Ureter (tissue), 1 donor: ENCODE results near the gene RAP1GAP2. TPM values are rescaled to one million over a fixed set of nuclear protein-coding genes. Genes with fewer than 3 reads are reported as not detected.

ENCODE experiments used
- DNase-seq: peaks from one replicate; pipeline ENCODE4 v3.0.0-alpha.2; 2020; ENCODE audit warnings: low spot score
- total RNA-seq: library from RNA; stranded (reverse); gene quantifications from one replicate; pipeline ENCODE4 v1.2.4, GENCODE V29; 2023
- donor health status: DM: yes; HTN: yes; CAD: no.

Gene RAP1GAP2
- total RNA-seq, 1 donor from 2014 or later, result 49.2 TPM

DNA sequence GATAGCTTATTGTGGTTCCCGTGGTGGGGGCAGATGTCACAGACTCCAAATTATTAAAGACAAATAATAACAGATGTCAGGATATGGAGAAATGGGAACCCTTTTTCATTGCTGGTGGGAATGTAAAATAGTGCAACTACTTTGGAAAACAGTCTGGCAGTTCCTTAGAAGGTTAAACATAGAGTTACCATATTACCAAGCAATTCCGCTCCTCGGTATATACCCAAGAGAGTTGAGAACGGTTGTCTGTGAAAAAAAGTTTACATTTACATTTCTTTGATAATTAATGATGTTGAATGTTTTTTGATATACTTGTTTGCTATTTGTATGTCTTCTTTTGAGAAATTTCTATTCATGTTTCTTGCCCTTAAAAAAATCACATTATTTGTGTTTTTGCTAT, 226.0 kb downstream of the RAP1GAP2 start:
- no peak for DNase-seq

DNA sequence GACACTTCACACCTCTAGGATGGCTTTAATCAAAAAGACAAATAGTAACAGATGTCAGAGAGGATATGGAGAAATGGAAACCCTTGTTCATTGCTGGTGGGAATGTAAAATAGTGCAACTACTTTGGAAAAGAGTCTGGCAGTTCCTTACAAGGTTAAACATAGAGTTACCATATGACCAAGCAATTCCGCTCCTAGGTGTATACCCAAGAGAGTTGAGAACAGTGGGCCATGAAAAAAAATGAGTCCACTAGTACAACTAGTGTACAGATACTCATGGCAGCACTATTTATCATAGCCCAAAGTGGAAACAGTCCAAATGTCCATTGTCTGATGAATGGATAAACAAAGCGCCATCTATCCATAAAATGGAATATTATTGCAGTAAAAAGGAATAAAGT, 228.1 kb downstream of the RAP1GAP2 start:
- DNase-seq, result no peak

DNA sequence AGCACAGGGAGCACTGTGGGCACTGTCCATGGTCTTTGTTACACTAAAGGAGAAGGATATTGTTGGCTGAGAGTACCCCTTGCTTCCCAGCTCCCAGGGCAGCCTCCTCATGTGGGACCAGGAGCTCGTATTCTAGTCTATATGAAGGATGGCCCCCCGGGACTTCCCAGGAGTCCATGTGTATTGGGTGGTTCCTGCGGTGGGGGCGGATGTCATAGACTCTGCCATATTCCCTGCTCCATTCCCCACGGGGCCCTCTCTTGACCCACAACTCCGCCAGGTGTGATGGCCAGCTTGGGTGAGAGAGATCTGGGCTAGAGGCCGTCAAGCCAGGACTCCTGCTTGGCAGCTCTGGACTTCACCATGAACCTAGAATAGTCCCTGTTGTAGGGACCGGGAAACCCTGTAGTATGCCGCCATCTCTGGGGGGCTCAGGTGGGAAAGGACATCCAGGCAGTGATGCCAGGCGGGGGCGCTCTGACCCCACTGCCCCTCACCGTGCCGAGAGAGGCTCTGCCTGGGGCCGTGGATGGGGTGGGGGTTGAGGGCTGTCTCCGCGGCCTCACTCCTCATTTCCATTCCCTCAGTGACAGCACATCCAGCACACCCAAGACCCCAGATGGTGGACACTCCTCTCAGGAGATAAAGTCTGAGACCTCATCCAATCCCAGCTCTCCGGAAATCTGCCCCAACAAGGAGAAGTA, 229.3 kb downstream of the RAP1GAP2 start:
- no peak for DNase-seq

DNA sequence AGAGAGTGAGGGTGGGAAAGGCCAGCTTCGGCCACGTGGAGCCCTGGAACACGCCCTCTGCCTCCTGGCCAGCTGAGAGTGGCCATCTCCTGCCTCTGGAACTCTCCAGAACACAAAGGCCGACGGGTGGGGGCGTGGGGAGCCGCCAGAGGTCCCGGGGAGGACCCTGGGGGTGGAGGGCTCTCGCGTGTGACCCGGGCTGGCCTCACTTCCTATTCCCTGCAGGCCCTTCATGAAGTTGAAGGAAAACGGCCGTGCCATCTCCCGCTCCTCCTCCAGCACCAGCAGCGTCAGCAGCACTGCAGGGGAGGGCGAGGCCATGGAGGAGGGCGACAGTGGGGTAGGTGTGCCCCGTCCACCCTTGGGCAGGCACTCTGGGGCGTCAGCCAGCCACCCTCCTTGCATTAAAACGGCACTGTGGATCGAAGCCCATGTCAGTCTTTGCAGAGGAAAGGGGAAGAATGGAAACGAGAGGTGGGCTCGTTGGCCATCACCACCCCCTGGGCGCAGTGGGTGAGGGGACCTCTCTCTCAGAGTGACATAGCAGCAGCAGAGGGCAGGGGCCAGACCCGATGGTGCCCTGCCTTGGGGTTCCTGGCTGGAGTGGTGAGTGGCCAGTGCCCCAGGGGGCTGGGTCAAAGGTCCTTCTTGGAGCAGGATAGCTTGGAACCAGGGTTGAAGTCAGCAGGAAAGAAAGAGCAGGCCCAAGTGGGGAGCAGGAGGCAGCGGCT, 230.1 kb downstream of the RAP1GAP2 start:
- no peak for DNase-seq

DNA sequence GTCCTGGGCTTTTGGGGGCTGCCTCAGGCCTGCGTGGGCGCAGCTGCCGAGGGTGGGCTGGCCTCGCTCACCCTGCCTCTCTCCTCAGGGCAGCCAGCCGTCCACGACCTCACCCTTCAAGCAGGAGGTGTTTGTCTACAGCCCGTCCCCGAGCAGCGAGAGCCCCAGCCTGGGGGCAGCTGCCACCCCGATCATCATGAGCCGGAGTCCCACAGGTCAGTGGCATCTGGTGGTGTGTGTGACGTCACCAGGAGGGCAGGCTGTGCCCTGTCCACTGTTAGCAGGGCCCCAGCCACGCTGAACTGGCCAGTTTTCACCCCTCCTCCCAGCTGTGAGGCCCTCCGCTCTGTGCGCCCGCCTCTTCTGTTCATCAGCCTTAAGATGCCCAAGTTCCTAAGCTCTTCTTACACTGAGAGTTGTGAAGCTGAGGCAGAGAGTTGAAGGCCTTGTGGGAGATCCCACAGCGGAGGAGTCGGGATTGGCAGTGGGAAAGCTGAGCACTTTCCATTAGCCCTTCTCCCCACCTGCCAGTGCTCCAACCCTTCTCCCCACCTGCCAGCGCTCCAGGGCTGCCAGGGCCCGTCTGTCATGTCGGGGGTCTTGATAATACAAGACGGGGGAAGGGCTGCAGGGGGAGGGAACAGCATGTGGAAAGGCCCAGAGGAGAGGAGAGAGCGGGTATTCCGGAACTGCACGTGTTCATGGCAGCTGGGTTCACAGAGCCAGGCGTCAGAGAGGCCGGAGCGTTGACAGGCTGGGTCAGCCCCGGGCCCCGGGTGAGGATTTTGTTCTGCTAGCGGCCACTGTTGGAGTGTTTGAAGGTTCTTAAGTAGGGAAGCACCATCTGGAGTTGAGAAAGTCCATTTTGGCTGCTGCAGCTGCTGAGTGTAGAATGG, 230.9 kb downstream of the RAP1GAP2 start:
- DNase-seq, result no peak

DNA sequence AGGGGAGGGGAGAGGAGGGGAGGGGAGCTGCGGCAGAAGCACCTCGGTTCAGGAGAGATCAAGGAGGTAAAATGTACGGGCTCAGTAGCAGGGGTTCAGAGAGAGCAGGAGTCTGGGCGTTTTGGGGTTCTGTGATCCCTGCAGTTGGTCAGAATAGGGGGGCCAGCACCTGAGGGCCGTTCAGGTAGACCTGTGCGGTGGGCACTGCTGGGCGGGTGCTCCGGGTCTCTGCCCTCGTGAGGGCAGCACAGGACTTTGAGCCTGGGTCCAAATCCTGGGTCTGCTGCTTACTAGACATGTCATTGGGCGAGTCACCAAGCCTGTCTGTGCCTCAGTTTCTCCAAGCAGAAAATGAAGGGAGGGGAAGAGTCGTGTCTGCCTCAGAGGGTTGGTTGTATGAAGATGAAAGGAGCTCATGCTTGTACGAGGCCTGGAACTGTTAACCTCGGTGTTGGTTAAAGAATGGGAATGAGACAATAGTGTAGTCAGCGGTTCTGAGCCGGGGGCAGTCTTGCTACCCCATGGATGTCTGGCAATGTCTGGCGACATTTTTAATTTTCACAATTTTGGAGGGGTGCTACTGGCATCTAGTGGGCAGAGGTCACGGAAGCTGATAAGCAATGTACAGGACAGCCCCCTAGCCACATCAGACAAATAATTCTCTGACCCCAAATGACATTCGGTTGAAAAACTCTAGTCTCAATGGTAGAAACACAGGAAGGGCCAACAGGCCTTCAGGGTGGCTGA, 231.7 kb downstream of the RAP1GAP2 start:
- no peak for DNase-seq

DNA sequence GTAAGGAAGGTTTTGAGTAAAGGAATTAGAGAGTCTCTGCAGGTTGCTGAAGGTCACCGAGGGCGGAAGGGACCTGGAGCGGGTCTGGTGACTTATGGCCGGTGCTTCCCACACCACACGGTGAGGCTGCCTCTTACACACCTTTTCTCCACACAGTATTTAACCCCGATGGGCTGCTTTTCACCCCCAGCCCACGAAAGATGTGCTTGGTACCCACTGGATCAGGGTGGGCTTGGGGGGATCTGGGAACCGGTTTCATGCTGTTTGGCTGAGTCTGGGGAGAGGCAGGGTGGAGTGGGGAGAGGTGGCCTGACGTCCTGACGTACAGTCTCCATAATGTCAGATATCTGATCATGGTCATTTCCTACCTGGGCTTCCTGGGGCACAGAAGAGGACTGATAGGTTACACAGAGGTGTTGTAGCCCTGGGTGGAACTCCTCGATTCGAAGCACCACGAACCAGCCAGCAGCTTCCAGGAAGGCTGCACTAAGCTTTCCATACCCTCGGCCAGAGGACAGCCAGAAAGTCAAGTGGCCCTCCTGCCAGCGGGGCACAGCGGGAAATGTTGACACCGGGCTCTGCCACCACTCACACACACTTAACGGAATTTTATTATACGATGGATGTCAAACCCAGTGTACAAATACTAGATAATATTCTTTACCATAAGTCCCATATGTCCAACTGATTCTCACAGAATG, 233.1 kb downstream of the RAP1GAP2 start:
- peak; percentile 26 for DNase-seq

DNA sequence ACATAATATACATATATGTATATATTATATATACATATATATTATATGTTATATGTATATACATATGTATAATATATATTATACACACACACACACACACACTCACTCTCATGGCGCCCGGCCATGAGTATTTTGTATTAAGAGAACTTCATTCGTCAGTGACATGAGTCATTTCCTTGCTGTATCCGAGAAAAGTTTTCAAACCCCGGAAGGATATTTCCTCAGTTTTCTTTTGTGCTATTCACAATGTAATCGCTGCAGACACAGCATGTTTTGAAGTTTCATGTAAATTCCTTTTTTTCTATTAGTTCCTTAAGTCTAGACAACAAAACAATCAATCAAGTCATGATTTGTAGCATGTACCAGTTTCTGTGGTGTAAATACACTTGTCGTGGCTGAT, 233.9 kb downstream of the RAP1GAP2 start:
- DNase-seq, result peak; percentile 15

DNA sequence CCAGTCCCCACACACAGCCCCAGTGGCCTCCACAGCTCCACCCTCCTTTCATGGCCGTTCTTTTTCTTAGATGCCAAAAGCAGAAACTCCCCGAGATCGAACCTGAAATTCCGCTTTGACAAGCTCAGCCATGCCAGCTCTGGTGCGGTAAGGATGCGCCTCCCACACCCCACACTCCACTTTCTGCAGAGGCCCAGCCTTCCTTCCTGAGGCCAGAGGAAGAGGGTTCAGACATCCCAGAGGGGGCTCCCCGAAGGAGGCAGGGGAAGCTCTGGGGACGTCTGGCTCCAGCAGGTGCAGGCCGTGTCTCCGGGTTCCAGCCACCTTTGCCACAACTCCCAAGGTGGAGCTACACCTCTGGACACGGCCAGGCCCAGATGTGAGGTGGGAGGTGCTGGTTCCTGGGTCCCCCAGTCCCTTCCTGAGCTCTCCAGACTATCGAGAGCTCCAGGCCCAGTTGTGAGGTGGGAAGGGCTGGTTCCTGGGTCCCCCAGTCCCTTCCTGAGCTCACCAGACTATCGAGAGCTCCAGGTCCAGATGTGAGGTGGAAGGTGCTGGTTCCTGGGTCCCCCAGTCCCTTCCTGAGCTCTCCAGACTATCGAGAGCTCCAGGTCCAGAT, 234.7 kb downstream of the RAP1GAP2 start:
- peak; percentile 33 for DNase-seq

DNA sequence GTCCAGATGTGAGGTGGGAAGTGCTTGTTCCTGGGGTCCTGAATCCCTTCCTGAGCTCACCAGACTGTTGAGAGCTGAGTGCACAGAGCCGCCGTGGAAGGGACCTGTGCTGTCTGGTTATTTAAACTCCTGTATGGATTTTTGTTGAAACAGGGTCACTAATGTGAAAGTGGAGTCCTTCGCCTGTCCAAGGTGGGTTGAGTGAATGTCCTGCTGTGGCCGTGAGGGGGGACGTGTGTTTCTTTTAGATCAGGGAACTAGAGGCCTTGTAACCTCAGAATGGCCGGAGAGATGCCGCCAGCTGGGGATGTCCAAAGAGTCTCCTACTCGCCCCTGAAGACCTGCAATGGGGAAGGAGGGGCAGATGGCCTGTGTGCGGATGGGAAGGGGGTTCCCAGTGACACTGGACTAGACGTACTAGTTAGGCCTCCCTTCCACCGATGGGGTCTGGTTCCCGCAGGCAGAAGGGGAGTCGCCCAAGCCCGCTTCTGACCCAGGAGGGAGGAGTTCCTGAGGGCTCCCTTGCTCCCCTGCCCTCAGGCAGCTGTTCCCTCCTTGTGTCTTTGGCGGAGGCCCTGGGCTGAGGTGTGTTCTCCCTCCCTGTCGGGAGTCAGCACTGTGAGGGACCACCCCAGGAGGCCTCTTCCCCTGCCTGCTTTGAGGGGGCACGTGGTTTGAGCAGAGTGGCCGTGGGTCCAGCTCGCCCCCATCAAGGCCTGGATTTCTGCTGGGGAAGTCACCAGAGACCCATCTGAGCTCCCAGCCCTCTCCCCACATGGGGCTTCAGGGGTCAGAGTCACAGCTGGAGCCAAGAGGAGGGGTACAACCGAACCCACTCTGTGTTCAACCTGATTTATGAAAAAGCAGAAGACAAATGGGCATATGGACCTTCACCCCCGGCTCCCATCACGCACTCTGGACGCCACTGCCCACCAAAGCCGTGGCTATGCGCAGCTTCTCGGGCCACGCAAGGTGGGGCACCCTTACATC, 236.3 kb downstream of the RAP1GAP2 start:
- peak; percentile 40 for DNase-seq

DNA sequence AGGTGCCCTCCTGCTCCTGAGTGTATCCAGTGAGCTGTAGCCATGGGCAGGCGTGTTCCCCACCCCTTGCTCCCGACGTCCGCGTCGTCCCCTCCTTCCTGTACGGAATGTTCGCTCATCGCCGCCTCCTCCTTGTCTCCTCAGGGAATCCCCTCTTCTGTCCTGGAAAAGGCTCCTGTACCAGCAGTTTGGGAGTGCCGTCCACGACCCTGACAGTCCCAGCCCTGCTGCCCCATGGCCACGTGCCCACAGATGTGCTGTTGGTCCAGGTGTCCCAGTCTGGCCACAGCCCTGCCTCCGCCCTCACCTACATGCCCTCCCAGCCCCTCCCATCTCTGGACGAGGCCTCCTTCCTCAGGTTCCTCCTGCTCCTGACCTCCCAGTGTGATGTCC, 237.0 kb downstream of the RAP1GAP2 start:
- DNase-seq, result no peak

DNA sequence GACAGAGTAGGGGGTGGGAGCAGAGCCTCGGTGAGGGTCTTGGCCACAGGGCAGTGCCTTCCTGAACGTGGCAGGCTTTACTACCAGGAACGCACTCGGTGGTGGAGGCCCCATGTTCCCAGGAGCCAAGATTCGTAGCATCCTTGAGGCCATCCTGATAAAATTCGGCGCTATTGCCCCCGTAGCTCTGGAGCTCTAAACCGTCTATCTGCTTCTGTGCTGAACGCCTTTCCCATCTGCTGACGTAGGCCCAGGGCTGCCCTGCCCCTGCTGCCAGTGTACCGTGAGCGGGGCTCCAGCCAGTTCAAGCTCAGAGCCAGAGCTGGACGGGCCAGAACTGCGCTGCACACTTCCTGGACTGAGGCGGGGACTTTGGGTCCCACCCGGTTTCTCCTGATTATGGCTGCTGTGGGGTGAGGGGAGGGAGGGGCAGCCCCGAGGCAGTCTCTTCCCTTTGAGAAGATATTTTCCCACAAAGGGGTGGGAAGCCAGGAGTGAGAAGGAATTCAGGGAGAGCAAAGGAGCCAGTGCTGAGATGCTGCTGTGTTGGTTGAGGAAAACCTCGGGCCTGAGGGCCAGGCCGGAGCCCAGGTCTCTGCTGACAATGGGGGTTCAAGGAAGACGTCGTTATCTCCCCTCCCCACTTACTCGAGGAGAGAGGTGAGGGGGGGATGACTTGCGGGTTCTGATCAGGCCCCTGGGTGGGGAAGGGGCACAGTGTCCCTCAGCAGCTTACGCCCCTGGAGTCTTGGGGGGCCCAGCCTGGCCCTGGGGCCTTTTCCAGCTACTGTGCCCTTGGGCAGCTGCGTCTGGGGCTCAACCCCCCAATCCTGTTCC, 237.7 kb downstream of the RAP1GAP2 start:
- no peak for DNase-seq

DNA sequence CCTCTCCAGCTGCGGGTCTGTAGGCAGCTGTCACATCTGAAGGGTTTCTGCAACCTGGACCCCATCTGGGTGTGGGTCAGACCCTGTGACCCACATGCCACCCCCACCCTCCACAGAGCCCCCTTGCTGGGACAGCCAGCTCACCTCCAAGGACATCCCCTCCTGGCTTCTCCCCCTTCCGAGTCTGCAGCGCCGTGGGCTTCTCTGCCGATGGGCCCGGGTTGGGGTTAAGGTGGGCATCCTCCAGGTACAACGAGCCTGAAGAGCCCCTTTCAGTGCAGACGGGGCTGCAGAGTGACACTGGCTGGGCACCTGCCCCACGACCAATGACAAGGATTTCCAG, 238.3 kb downstream of the RAP1GAP2 start:
- DNase-seq, result peak; percentile 40

DNA sequence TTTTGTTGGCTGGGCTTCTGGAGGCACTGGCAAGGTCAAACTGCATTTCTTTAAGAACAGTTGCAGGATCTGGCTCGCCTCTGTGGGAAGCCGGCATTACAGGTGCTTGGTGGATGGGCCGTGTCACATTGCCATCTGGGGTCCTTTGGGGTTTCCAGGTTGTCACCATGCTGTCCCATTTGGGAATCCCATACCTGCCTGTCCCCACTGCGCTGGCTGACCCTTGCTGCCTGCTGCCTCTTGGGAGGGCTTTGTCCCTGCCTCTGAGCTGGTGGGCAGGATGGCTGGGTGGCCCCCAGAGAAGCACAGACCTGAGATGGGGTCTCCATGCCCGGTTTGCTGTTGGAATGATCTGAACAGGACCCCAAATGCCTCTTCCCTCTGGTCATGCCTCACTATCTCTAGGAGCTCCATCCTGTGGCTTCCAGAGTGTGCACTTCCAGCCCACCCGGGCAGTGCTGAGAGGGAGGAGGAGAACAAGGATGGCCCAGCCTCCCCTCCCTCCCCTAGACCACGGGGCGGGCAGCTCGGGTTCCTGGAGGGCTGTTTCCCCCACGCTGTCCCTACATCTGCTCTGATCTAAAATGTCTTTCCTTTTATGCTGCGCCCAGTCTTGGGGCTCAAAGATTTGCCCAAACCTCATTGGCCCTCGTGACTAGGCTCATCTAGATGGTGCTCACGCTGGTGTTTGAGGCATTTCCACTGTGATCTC, 239.2 kb downstream of the RAP1GAP2 start:
- DNase-seq, result peak; percentile 39

DNA sequence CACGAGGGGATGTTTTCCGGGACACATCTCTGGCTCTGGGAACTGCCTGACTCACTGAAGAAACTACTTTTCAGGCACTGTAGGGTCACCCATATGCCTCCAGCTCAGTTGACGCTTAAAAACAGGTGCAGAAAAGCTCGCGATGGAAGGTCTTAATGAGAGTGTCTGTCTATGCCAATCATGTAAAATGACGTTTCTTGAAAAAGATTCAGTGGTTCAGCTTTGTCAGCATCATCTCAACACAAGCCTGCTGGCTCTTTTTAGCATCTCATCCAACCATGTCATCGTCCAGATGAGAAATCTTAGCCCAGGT, 239.7 kb downstream of the RAP1GAP2 start:
- no peak for DNase-seq

DNA sequence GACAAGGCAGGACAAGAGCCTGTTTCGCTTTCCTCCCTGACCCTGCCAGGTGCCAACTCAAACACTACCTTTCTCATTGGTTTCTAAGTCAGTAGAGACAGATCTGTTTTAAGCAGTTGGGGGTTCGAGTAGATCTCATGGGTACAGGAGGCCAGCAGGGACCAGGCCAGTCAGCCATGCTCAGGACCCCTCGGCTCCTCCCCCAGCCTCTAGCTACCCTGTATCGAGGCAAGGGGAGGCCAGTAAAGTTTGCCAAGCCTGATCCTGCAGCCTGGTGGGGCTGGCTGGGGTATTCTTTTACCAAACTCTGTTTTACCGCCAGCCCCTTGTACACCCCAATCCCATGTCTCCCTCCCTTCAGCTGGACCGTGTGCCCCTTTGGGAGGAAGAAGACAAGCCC, 240.6 kb downstream of the RAP1GAP2 start:
- peak; percentile 33 for DNase-seq

DNA sequence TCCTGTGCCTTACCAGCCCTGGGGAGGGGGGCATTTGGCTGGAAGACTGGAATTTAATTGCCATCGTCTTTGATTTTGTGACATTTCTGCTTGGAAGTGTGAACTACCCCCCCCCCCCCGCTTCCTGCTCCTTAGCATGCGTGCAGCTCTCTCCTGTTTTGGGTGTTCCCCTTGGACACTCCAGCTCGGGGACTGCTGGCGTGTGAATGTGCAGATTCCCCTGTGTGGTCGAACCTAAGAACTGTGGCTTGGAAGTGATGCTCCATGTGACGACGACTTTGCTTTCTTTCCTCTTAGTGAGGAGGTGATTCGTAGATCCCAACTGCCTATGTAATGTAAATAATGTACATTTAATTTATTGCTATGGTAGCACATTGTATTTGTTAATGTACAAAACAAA, 241.0 kb downstream of the RAP1GAP2 start:
- DNase-seq, result no peak

DNA sequence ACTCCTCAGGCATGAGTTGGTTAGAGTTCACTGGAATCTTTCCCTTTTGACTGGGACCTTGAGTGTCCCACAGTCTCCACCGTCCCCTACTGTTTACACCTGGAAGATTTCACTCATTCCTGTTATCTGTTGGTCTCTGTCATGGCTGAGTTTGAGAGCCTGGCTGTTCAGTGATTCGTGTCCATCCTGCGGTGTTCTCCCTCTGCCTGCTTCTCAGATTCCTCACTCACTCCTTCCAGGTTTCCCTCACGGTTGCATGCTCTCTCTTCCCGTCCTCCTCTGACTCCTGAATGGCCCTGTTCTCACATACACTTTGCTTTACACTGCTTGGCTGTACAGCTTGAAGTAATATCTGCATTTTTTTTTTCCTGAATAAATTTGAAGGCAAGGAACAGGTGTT, 242.7 kb downstream of the RAP1GAP2 start:
- DNase-seq, result no peak
